GM19324 (cell line): ENCODE measurements around the gene FYB2.

Source experiments
- ATAC-seq: cut with Tn5 transposase; IDR thresholded peaks from one replicate; pipeline ENCODE4 v1.9.1; 2021; ENCODE audit warnings: mild to moderate bottlenecking, moderate library complexity; ENCODE audit not compliant: unreplicated experiment, low FRiP score

FYB2 gene

GRCh38 chr1:56745231-56745630 lies 74.0 kb downstream of the FYB2 start:
- ATAC-seq: no peak

- ATAC-seq: no peak
These were observed 90.2 kb downstream of the FYB2 start for GRCh38 chr1:56728964-56729363.

GRCh38 chr1:56726706-56727105 lies 92.5 kb downstream of the FYB2 start:
- ATAC-seq: no peak

GRCh38 chr1:56719171-56719570 lies 100.0 kb downstream of the FYB2 start:
- ATAC-seq: no peak

GRCh38 chr1:56715156-56715555 lies 104.0 kb downstream of the FYB2 start:
- no peak for ATAC-seq

GRCh38 chr1:56713112-56713511 lies 106.1 kb downstream of the FYB2 start:
- ATAC-seq: no peak

- no peak for ATAC-seq
These were observed 107.1 kb downstream of the FYB2 start for GRCh38 chr1:56712150-56712549.

- no peak for ATAC-seq
These were observed 108.6 kb downstream of the FYB2 start for GRCh38 chr1:56710646-56711045.

GRCh38 chr1:56709995-56710394 lies 109.2 kb downstream of the FYB2 start:
- no peak for ATAC-seq

- ATAC-seq: no peak
These were observed 109.8 kb downstream of the FYB2 start for GRCh38 chr1:56709269-56709880.

GRCh38 chr1:56707379-56707778 lies 111.8 kb downstream of the FYB2 start:
- ATAC-seq: no peak

- no peak for ATAC-seq
These were observed 115.5 kb downstream of the FYB2 start for GRCh38 chr1:56703747-56704146.

GRCh38 chr1:56696663-56697062 lies 122.5 kb downstream of the FYB2 start:
- no peak for ATAC-seq

- ATAC-seq: no peak
These were observed 130.6 kb downstream of the FYB2 start for GRCh38 chr1:56688522-56689026.

- ATAC-seq: no peak
These were observed 133.0 kb downstream of the FYB2 start for GRCh38 chr1:56686169-56686568.

GRCh38 chr1:56683569-56683968 lies 135.6 kb downstream of the FYB2 start:
- ATAC-seq: no peak

- no peak for ATAC-seq
These were observed 142.6 kb downstream of the FYB2 start for GRCh38 chr1:56676571-56677035.

- no peak for ATAC-seq
These were observed 143.4 kb downstream of the FYB2 start for GRCh38 chr1:56675763-56676162.

GRCh38 chr1:56672579-56672978 lies 146.6 kb downstream of the FYB2 start:
- no peak for ATAC-seq

GRCh38 chr1:56671542-56671941 lies 147.7 kb downstream of the FYB2 start:
- no peak for ATAC-seq

GRCh38 chr1:56671085-56671484 lies 148.1 kb downstream of the FYB2 start:
- no peak for ATAC-seq

GRCh38 chr1:56670350-56670749 lies 148.9 kb downstream of the FYB2 start:
- no peak for ATAC-seq
